ENCODE results near the gene AP2B1. TPM values are rescaled to one million over a fixed set of nuclear protein-coding genes. Genes with fewer than 3 reads are reported as not detected.
"Not testable (repeated sequence)": the region's sequence is repeated elsewhere in the genome, so short reads cannot be mapped to it uniquely, and the experiment has no call there.

AP2B1 gene
- total RNA-seq, 1 donor from 2014 or later = 330 TPM

- no peaks in the 10 kb centered on the region for H3K4me1 Mint-ChIP-seq (ENCODE audit: unreplicated experiment)
- no peak overlapping the region for H3K4me3 Mint-ChIP-seq (ENCODE audit: unreplicated experiment)
- TF ChIP-seq CTCF (IDR thresholded peaks at IDR 0.05; ENCODE audit: unreplicated experiment) = no peak
- no peak overlapping the region for H3K27ac Mint-ChIP-seq (ENCODE audit: unreplicated experiment)
- H3K27me3 Mint-ChIP-seq (ENCODE audit: unreplicated experiment) = peaks cover 3% of the 10 kb centered on the region
- no peak for DNase-seq (ENCODE audit: low spot score)
- peaks cover 23% of the 10 kb centered on the region for H3K36me3 Mint-ChIP-seq (ENCODE audit: low read depth, unreplicated experiment)
- H3K9me3 Mint-ChIP-seq (ENCODE audit: unreplicated experiment) = no peaks in the 10 kb centered on the region
Measured at GRCh38 chr17:35698800-35699199, 111.7 kb downstream of the AP2B1 start.

GRCh38 chr17:35700150-35700549, 113.0 kb downstream of the AP2B1 start:
- H3K36me3 Mint-ChIP-seq (ENCODE audit: low read depth, unreplicated experiment) = peaks cover 25% of the 10 kb centered on the region
- no peak for TF ChIP-seq CTCF (IDR thresholded peaks at IDR 0.05; ENCODE audit: unreplicated experiment)
- no peak overlapping the region for H3K4me3 Mint-ChIP-seq (ENCODE audit: unreplicated experiment)
- no peak overlapping the region for H3K27ac Mint-ChIP-seq (ENCODE audit: unreplicated experiment)
- DNase-seq (ENCODE audit: low spot score) = no peak
- peaks cover 3% of the 10 kb centered on the region for H3K27me3 Mint-ChIP-seq (ENCODE audit: unreplicated experiment)
- no peaks in the 10 kb centered on the region for H3K9me3 Mint-ChIP-seq (ENCODE audit: unreplicated experiment)
- H3K4me1 Mint-ChIP-seq (ENCODE audit: unreplicated experiment) = no peaks in the 10 kb centered on the region

GRCh38 chr17:35701491-35701890, 114.4 kb downstream of the AP2B1 start:
- TF ChIP-seq CTCF (IDR thresholded peaks at IDR 0.05; ENCODE audit: unreplicated experiment) = no peak
- H3K9me3 Mint-ChIP-seq (ENCODE audit: unreplicated experiment) = no peaks in the 10 kb centered on the region
- H3K4me3 Mint-ChIP-seq (ENCODE audit: unreplicated experiment) = no peak overlapping the region
- H3K27ac Mint-ChIP-seq (ENCODE audit: unreplicated experiment) = no peak overlapping the region
- H3K4me1 Mint-ChIP-seq (ENCODE audit: unreplicated experiment) = no peaks in the 10 kb centered on the region
- peaks cover 20% of the 10 kb centered on the region for H3K36me3 Mint-ChIP-seq (ENCODE audit: low read depth, unreplicated experiment)
- H3K27me3 Mint-ChIP-seq (ENCODE audit: unreplicated experiment) = peaks cover 3% of the 10 kb centered on the region
- no peak for DNase-seq (ENCODE audit: low spot score)

GRCh38 chr17:35703308-35703707, 116.2 kb downstream of the AP2B1 start:
- not testable (repeated sequence) for H3K4me1 Mint-ChIP-seq (ENCODE audit: unreplicated experiment); H3K4me3 Mint-ChIP-seq (ENCODE audit: unreplicated experiment); H3K9me3 Mint-ChIP-seq (ENCODE audit: unreplicated experiment); H3K27ac Mint-ChIP-seq (ENCODE audit: unreplicated experiment); H3K27me3 Mint-ChIP-seq (ENCODE audit: unreplicated experiment); DNase-seq (ENCODE audit: low spot score)
- peaks cover 20% of the 10 kb centered on the region for H3K36me3 Mint-ChIP-seq (ENCODE audit: low read depth, unreplicated experiment)

GRCh38 chr17:35705230-35705629, 118.1 kb downstream of the AP2B1 start:
- H3K4me1 Mint-ChIP-seq (ENCODE audit: unreplicated experiment) = peaks cover 9% of the 10 kb centered on the region
- DNase-seq (ENCODE audit: low spot score) = no peak
- peaks cover 6% of the 10 kb centered on the region for H3K27me3 Mint-ChIP-seq (ENCODE audit: unreplicated experiment)
- peaks cover 27% of the 10 kb centered on the region for H3K36me3 Mint-ChIP-seq (ENCODE audit: low read depth, unreplicated experiment)
- H3K9me3 Mint-ChIP-seq (ENCODE audit: unreplicated experiment) = no peaks in the 10 kb centered on the region
- no peak for TF ChIP-seq CTCF (IDR thresholded peaks at IDR 0.05; ENCODE audit: unreplicated experiment)
- H3K27ac Mint-ChIP-seq (ENCODE audit: unreplicated experiment) = no peak overlapping the region
- H3K4me3 Mint-ChIP-seq (ENCODE audit: unreplicated experiment) = peak overlapping the region; percentile 45

- peaks cover 27% of the 10 kb centered on the region for H3K36me3 Mint-ChIP-seq (ENCODE audit: low read depth, unreplicated experiment)
- H3K27ac Mint-ChIP-seq (ENCODE audit: unreplicated experiment) = no peak overlapping the region
- H3K9me3 Mint-ChIP-seq (ENCODE audit: unreplicated experiment) = no peaks in the 10 kb centered on the region
- H3K4me3 Mint-ChIP-seq (ENCODE audit: unreplicated experiment) = peak overlapping the region; percentile 33
- no peak for TF ChIP-seq CTCF (IDR thresholded peaks at IDR 0.05; ENCODE audit: unreplicated experiment)
- H3K27me3 Mint-ChIP-seq (ENCODE audit: unreplicated experiment) = peaks cover 6% of the 10 kb centered on the region
- H3K4me1 Mint-ChIP-seq (ENCODE audit: unreplicated experiment) = peaks cover 9% of the 10 kb centered on the region
- DNase-seq (ENCODE audit: low spot score) = no peak
Measured at GRCh38 chr17:35705705-35706104, 118.6 kb downstream of the AP2B1 start.
